RWPE2 (cell line): ENCODE results near the gene MBOAT2.

Source experiments
- ATAC-seq: fragments of 200-7000 bp; cut with Tn5 transposase; 3 replicates; pipeline ENCODE4 v1.9.1; 2021; ENCODE audit warnings: low read depth
- DNase-seq: peaks from one replicate; pipeline ENCODE4 v3.0.0-alpha.2; 2020; ENCODE audit warnings: low spot score
- H3K27ac ChIP-seq: fragments of 450-650 bp; 2 replicates; pipeline ENCODE4 v1.5.1; 2017; ENCODE audit warnings: mild to moderate bottlenecking; ENCODE audit not compliant: poor library complexity, severe bottlenecking
- H3K27me3 ChIP-seq: fragments of 250-450 bp; sonication (Bioruptor Pico); 2 replicates; pipeline ENCODE4 v1.5.1; 2021; ENCODE audit warnings: mild to moderate bottlenecking, moderate library complexity; ENCODE audit not compliant: insufficient read depth, poor library complexity, severe bottlenecking
- H3K36me3 ChIP-seq: fragments of 250-450 bp; sonication (Bioruptor Pico); 2 replicates; pipeline ENCODE4 v1.5.1; 2020; ENCODE audit warnings: low read depth, mild to moderate bottlenecking, moderate library complexity
- H3K4me1 ChIP-seq: fragments of 250-450 bp; sonication (Bioruptor Pico); 2 replicates; pipeline ENCODE4 v1.5.1; 2021; ENCODE audit warnings: mild to moderate bottlenecking, moderate library complexity; ENCODE audit not compliant: insufficient read depth, poor library complexity, severe bottlenecking
- H3K4me3 ChIP-seq: fragments of 250-450 bp; sonication (Bioruptor Pico); 2 replicates; pipeline ENCODE4 v1.5.1; 2021; ENCODE audit warnings: mild to moderate bottlenecking, moderate library complexity; ENCODE audit not compliant: severe bottlenecking
- H3K9me3 ChIP-seq: fragments of 250-450 bp; sonication (Bioruptor Pico); 2 replicates; pipeline ENCODE4 v1.5.1; 2021; ENCODE audit warnings: mild to moderate bottlenecking, moderate library complexity; ENCODE audit not compliant: severe bottlenecking
- TF ChIP-seq, protein P1 (sequence below): fragments of 450-650 bp; IDR thresholded peaks from one replicate; pipeline ENCODE4 v1.5.1; 2017; ENCODE audit warnings: mild to moderate bottlenecking, moderate library complexity; ENCODE audit not compliant: poor library complexity, severe bottlenecking

MBOAT2 gene

DNA sequence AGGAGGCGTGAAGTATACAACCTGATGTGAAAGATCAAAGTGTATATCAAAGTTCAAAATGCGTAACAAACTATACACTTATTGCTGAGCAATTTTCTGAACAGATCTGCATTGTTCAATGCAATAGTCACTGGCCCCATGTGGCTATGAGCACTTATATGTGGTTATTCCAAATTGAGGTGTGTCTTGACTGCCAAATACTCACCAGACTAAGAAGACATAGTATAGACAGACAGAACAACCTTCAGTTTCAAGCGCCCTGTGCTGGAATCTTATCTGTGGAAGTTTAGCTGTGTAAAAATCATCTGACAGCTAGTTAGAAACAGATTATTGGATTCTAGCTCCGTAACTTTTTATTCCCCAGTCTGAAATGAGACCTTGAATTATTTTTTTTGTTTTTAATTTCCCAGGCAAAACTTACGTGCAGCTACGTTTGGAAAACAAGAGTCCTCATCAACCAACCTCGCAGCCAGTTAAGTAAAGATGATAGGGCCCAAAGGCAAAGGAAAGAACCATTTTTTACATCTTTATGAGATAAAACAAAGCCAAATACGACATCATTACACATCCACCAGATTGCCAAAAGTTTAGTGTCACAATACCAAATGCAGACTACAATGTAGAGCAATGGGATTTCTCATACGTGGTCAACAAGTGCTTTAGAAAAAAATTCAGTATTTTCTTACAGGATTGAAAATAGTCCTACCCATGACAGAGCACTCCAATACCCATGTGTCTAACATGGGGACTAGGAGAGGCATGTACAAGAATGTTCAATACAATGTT, 37.2 kb downstream of the MBOAT2 start:
- Histone ChIP-seq H3K27ac (no peak overlapping the region), H3K4me1 (no peaks in the 10 kb centered on the region), H3K9me3 (no peaks in the 10 kb centered on the region), H3K4me3 (no peak overlapping the region), H3K27me3 (no peaks in the 10 kb centered on the region), H3K36me3 (no peaks in the 10 kb centered on the region)
- no peak for DNase-seq
- ATAC-seq: no peak
- TF ChIP-seq, protein P1, sequence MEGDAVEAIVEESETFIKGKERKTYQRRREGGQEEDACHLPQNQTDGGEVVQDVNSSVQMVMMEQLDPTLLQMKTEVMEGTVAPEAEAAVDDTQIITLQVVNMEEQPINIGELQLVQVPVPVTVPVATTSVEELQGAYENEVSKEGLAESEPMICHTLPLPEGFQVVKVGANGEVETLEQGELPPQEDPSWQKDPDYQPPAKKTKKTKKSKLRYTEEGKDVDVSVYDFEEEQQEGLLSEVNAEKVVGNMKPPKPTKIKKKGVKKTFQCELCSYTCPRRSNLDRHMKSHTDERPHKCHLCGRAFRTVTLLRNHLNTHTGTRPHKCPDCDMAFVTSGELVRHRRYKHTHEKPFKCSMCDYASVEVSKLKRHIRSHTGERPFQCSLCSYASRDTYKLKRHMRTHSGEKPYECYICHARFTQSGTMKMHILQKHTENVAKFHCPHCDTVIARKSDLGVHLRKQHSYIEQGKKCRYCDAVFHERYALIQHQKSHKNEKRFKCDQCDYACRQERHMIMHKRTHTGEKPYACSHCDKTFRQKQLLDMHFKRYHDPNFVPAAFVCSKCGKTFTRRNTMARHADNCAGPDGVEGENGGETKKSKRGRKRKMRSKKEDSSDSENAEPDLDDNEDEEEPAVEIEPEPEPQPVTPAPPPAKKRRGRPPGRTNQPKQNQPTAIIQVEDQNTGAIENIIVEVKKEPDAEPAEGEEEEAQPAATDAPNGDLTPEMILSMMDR: no peak

DNA sequence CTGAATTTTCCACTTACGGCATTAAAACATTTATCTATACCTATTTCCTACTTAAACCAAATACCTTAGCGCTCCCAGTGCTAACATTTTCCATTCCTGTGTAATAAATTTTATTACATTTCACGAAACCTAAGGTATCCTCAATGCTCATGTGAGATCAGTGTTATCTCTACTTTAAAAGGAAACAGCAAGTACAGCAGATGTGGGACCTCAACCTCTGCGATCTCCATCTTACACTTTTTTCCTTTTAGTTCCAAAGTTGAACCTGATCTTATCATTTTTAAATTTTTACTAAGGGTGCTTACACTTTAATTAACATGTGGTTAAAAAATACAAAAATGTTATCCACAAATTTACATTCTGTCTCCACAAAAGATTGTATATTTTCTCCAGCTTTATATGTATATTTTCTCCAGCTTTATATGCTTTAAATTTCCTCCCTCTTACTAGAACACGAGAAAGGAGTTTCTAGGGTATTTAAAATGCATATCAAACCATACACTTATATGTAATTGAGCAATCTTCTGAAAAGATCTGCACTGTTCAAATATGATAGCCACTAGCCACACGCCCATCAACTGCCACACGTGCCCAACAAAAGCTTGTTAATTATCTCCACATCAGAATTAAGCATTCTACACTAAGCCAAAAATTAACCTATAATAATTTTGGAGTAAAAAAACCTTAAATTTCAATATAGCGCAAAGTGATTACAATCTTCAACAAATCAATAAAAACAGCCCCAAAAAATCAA, 38.1 kb downstream of the MBOAT2 start:
- Histone ChIP-seq H3K4me1 (no peaks in the 10 kb centered on the region), H3K9me3 (no peaks in the 10 kb centered on the region), H3K27me3 (no peaks in the 10 kb centered on the region), H3K36me3 (no peaks in the 10 kb centered on the region), H3K4me3 (no peak overlapping the region), H3K27ac (no peak overlapping the region)
- TF ChIP-seq, protein P1: no peak
- no peak for ATAC-seq
- no peak for DNase-seq

DNA sequence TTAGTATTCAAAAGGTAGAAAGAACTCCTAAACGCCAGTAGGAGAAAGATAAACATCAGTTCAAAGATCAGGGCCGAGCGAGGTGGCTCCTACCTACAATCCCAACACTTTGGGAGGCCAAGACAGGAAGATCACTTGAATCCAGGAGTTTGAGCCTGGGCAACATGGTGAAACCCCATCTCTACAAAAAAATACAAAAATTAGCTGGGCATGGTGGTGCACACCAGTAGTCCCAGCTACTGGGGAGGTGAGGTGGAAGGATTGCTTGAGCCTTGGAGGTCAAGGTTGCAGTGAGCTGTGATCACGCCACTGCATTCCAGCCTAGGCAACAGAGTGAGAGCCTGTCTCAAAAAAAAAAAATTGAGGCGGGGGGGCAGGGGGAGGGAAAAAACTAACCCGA, 40.6 kb downstream of the MBOAT2 start:
- H3K4me1 ChIP-seq: no peaks in the 10 kb centered on the region
- no peaks in the 10 kb centered on the region for H3K36me3 ChIP-seq
- TF ChIP-seq, protein P1: no peak
- no peak overlapping the region for H3K27ac ChIP-seq
- DNase-seq: no peak
- no peaks in the 10 kb centered on the region for H3K9me3 ChIP-seq
- H3K4me3 ChIP-seq: no peak overlapping the region
- H3K27me3 ChIP-seq: no peaks in the 10 kb centered on the region
- no peak for ATAC-seq

DNA sequence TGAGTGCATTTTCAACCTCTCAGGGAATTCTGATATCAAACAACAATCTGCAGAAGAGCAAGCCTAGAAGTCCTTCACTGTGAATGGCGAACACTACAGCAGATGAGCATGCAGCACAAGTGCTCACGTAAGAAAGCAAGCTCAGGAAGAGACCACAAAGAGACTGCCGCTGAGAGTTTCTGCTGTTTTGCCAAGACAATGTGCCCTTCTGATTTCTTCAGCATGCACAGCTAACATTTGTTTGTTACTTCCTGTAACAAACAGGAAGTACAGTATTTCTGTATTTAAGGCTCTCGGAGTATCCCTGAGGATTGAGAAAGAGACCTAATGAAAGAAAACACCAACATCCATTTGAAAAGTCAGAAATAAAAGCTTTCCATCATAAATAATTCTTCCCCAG, 45.9 kb downstream of the MBOAT2 start:
- DNase-seq: no peak
- TF ChIP-seq, protein P1: no peak
- Histone ChIP-seq H3K4me3 (no peak overlapping the region), H3K27ac (no peak overlapping the region), H3K9me3 (peaks cover 18% of the 10 kb centered on the region), H3K27me3 (no peaks in the 10 kb centered on the region), H3K4me1 (no peaks in the 10 kb centered on the region), H3K36me3 (peaks cover 18% of the 10 kb centered on the region)
- ATAC-seq: no peak
